Measurements from ENCODE around the gene XXYLT1.
"Not testable (repeated sequence)": the region's sequence is repeated elsewhere in the genome, so short reads cannot be mapped to it uniquely, and the experiment has no call there.

Gene XXYLT1

GRCh38 chr3:195059471-195060216 lies 211.3 kb downstream of the XXYLT1 start:
- DNase-seq = no peak

- no peak for DNase-seq
These were observed 212.0 kb downstream of the XXYLT1 start for GRCh38 chr3:195059006-195059350.

GRCh38 chr3:195058336-195059005 lies 212.5 kb downstream of the XXYLT1 start:
- no peak for DNase-seq

- DNase-seq = no peak
These were observed 213.2 kb downstream of the XXYLT1 start for GRCh38 chr3:195057716-195058115.

GRCh38 chr3:195056506-195056905 lies 214.5 kb downstream of the XXYLT1 start:
- no peak for DNase-seq

GRCh38 chr3:195054311-195054710 lies 216.6 kb downstream of the XXYLT1 start:
- DNase-seq = no peak

GRCh38 chr3:195052939-195053338 lies 218.0 kb downstream of the XXYLT1 start:
- DNase-seq = no peak

GRCh38 chr3:195050296-195050695 lies 220.7 kb downstream of the XXYLT1 start:
- not testable (repeated sequence) for DNase-seq

- DNase-seq = no peak
These were observed 222.7 kb downstream of the XXYLT1 start for GRCh38 chr3:195048059-195048905.

- DNase-seq = no peak
These were observed 223.4 kb downstream of the XXYLT1 start for GRCh38 chr3:195047536-195047935.

GRCh38 chr3:195046441-195046840 lies 224.5 kb downstream of the XXYLT1 start:
- no peak for DNase-seq

GRCh38 chr3:195045481-195046210 lies 225.3 kb downstream of the XXYLT1 start:
- no peak for DNase-seq

- no peak for DNase-seq
These were observed 226.5 kb downstream of the XXYLT1 start for GRCh38 chr3:195044411-195044810.

GRCh38 chr3:195043607-195044339 lies 227.2 kb downstream of the XXYLT1 start:
- DNase-seq = no peak

- DNase-seq = no peak
These were observed 228.0 kb downstream of the XXYLT1 start for GRCh38 chr3:195042743-195043606.

- no peak for DNase-seq
These were observed 228.9 kb downstream of the XXYLT1 start for GRCh38 chr3:195041871-195042742.

- DNase-seq = no peak
These were observed 230.0 kb downstream of the XXYLT1 start for GRCh38 chr3:195040773-195041520.

GRCh38 chr3:195040094-195040493 lies 230.9 kb downstream of the XXYLT1 start:
- DNase-seq = no peak

GRCh38 chr3:195039180-195039843 lies 231.6 kb downstream of the XXYLT1 start:
- no peak for DNase-seq
